ENCODE results near the gene GRIN2A.

- TF ChIP-seq CTCF (IDR thresholded peaks at IDR 0.05) (no peak), POLR2A (IDR thresholded peaks at IDR 0.05) (no peak)
Observed at GRCh38 chr16:10037751-10038150, 144.5 kb downstream of the GRIN2A start.
